Measurements from ENCODE around the gene MTA3. TPM values are rescaled to one million over a fixed set of nuclear protein-coding genes. Genes with fewer than 3 reads are reported as not detected.
A peak's percentile ranks its signal among the peaks of the same experiment; 100 is the strongest.

MTA3 gene
- polyA plus RNA-seq, 3 donors = 2.0 to 4.5 (median 2.2) TPM

DNA sequence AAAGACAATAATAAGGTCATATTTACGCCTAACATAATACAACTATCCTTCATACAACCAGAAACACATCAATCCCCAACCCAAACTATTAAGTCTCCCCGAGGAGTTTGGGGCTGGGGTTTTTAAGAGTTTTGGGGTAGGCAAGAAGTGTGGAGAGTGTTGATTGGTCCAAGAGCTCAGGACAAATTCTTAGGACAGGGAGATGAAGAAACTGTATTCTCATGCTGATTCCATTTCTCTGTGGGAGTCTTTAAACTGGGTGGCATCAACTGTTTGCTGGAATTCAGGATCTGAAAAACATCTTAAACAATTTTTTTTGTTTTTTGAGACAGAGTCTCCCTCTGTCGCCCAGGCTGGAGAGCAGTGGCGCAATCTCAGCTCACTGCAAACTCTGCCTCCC, 25.6 kb upstream of the MTA3 start:
- Histone ChIP-seq H2AFZ (ENCODE audit: insufficient read depth, low read depth, low read length, poor library complexity, severe bottlenecking) (no peak overlapping the region), H3K4me2 (replicated peaks; ENCODE audit: extremely low read depth, low read length, poor library complexity, severe bottlenecking) (no peak overlapping the region), H4K20me1 (ENCODE audit: insufficient read depth, low read length) (no peaks in the 10 kb centered on the region), H3K27me3 (ENCODE audit: control insufficient read depth in 2 of 2, insufficient read depth in 2 of 2, low read length in 2 of 2) (no peaks in the 10 kb centered on the region), H3K27ac (ENCODE audit: low read depth in 1 of 2, low read length in 2 of 2) (no peak overlapping the region), H3K79me2 (ENCODE audit: insufficient read depth, low read length) (no peaks in the 10 kb centered on the region), H3K4me3 (replicated peaks in 1 of 3; ENCODE audit: low read depth in 2 of 3, low read length in 3 of 3) (no peak overlapping the region), H3K36me3 (replicated peaks in 1 of 2; ENCODE audit: control insufficient read depth in 1 of 2, insufficient read depth in 2 of 2, low read length in 2 of 2) (no peaks in the 10 kb centered on the region), H3K4me1 (ENCODE audit: control insufficient read depth in 1 of 2, insufficient read depth in 2 of 2, low read length in 2 of 2) (peaks cover 5 to 11% of the 10 kb centered on the region in 2 donors), H3K9me3 (replicated peaks in 1 of 2; ENCODE audit: control insufficient read depth in 1 of 2, insufficient read depth in 1 of 2, low read length in 2 of 2) (no peaks in the 10 kb centered on the region), H3K9ac (ENCODE audit: insufficient read depth, low read length, poor library complexity, severe bottlenecking) (no peak overlapping the region)
- TF ChIP-seq, protein P1, sequence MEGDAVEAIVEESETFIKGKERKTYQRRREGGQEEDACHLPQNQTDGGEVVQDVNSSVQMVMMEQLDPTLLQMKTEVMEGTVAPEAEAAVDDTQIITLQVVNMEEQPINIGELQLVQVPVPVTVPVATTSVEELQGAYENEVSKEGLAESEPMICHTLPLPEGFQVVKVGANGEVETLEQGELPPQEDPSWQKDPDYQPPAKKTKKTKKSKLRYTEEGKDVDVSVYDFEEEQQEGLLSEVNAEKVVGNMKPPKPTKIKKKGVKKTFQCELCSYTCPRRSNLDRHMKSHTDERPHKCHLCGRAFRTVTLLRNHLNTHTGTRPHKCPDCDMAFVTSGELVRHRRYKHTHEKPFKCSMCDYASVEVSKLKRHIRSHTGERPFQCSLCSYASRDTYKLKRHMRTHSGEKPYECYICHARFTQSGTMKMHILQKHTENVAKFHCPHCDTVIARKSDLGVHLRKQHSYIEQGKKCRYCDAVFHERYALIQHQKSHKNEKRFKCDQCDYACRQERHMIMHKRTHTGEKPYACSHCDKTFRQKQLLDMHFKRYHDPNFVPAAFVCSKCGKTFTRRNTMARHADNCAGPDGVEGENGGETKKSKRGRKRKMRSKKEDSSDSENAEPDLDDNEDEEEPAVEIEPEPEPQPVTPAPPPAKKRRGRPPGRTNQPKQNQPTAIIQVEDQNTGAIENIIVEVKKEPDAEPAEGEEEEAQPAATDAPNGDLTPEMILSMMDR (IDR thresholded peaks at IDR 0.05) = no peak
- intact Hi-C loops (cut with micrococcal nuclease) = no loop called here
- H3K27me3 Mint-ChIP-seq (ENCODE audit: low read depth in 3 of 3) = no peaks in the 10 kb centered on the region
- no peak overlapping the region for H3K4me3 Mint-ChIP-seq
- no peaks in the 10 kb centered on the region for H3K36me3 Mint-ChIP-seq
- H3K4me1 Mint-ChIP-seq = peaks cover 13% of the 10 kb centered on the region
- no peak overlapping the region for H3K27ac Mint-ChIP-seq
- H3K9me3 Mint-ChIP-seq = peaks cover 0 to 8% (median 2%) of the 10 kb centered on the region in 7 donors
- DNase-seq = no peak
- WGBS (ENCODE audit: insufficient coverage) = no CpG with 5 or more reads among the region's 4 CpGs

DNA sequence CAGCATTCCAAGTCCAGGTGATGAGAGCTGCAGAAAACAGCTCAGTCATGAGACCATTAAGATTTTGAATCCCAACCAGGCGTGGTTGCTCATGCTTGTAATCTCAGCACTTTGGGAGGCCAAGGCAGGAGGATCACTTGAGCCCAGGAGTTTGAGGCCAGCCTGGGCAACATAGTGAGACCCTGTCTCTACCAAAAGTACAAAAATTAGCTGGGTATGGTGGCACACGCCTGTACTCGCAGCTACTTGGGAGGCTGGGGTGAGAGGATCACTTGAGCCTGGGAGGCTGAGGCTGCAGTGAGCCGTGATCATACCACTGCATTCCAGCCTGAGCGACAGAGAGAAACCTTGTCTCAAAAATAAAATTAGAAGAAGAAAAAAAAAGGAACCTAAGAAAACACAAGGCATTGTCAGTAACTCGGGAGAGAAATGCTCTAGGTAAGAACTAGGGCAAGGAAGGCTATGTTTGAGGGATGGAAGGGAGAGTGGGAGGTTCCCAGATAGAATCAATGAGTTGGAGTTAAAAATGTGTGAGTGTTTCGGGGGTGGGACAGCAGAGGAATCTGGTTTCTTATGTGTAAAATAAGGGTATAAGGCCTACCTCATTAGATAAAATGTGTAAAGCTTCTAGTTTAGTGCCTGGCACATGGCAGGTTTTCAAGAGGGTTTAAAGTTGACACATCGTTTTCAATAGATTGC, 23.3 kb upstream of the MTA3 start:
- WGBS (ENCODE audit: insufficient coverage) = 98% methylated on average over 5 of the region's 8 CpGs
- H3K4me3 Mint-ChIP-seq = no peak overlapping the region

More for the DNA sequence above, 23.3 kb upstream of the MTA3 start:
- peaks cover 13% of the 10 kb centered on the region for H3K4me1 Mint-ChIP-seq
- H2AFZ ChIP-seq (ENCODE audit: insufficient read depth, low read depth, low read length, poor library complexity, severe bottlenecking) = no peak overlapping the region
- H3K36me3 ChIP-seq (replicated peaks in 1 of 2; ENCODE audit: control insufficient read depth in 1 of 2, insufficient read depth in 2 of 2, low read length in 2 of 2) = no peaks in the 10 kb centered on the region
- H3K79me2 ChIP-seq (ENCODE audit: insufficient read depth, low read length) = no peaks in the 10 kb centered on the region
- no peaks in the 10 kb centered on the region for H3K36me3 Mint-ChIP-seq
- H3K9me3 Mint-ChIP-seq = peaks cover 0 to 6% (median 0%) of the 10 kb centered on the region in 7 donors
- H3K4me2 ChIP-seq (replicated peaks; ENCODE audit: extremely low read depth, low read length, poor library complexity, severe bottlenecking) = no peak overlapping the region
- no peaks in the 10 kb centered on the region for H3K27me3 ChIP-seq (ENCODE audit: control insufficient read depth in 2 of 2, insufficient read depth in 2 of 2, low read length in 2 of 2)
- intact Hi-C loops (cut with micrococcal nuclease) = no loop called here
- H3K9me3 ChIP-seq (replicated peaks in 1 of 2; ENCODE audit: control insufficient read depth in 1 of 2, insufficient read depth in 1 of 2, low read length in 2 of 2) = no peaks in the 10 kb centered on the region
- H3K4me1 ChIP-seq (ENCODE audit: control insufficient read depth in 1 of 2, insufficient read depth in 2 of 2, low read length in 2 of 2) = peaks cover 5 to 11% of the 10 kb centered on the region in 2 donors
- H3K4me3 ChIP-seq (replicated peaks in 1 of 3; ENCODE audit: low read depth in 2 of 3, low read length in 3 of 3) = no peak overlapping the region
- H4K20me1 ChIP-seq (ENCODE audit: insufficient read depth, low read length) = no peaks in the 10 kb centered on the region
- no peak for DNase-seq
- H3K9ac ChIP-seq (ENCODE audit: insufficient read depth, low read length, poor library complexity, severe bottlenecking) = no peak overlapping the region
- H3K27me3 Mint-ChIP-seq (ENCODE audit: low read depth in 3 of 3) = peaks cover 0 to 3% (median 0%) of the 10 kb centered on the region in 3 donors
- TF ChIP-seq, protein P1 (IDR thresholded peaks at IDR 0.05) = no peak
- no peak overlapping the region for H3K27ac ChIP-seq (ENCODE audit: low read depth in 1 of 2, low read length in 2 of 2)
- peak overlapping the region in 1 of 7 donors; percentile 47 for H3K27ac Mint-ChIP-seq
